Suppressor macrophage treated with lipopolysaccharide for 4 hours (primary cell): ENCODE results near the gene EHBP1L1.

Experiments
- DNase-seq: peaks from one replicate; pipeline ENCODE4 v3.0.0-alpha.2; 2020

The EHBP1L1 gene

DNA sequence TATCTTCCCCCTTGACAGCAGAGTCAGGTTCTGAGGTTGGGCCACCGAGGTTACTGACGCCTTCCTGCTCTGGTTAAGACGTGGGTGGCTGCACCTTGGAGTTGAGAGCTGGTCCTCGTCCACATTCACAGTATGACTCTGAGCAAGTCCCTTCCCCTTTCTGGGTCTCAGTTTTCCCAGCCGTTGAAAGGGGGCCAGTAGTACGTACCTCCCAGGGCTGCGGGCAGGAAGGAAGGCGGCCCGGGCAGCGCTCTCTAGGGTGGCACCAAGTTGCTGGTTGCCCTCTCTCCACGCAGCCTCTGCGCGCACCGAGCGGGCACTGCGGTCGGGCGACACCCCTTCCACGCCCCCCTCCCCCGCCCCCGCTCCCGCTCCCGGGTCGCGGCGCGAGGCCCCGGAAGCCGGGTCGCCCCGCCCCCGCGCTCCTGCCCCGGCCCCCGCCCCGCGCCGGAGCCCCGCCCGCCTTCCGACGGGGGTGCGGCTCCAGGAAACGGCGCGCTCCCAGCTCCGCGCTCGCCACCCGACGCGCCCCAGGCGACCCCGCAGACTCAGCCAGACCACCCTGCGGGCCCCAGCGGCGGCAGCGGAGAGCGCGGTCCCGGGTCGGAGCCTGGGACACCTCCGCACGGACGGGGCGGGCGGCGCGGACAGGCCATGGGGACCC is at the start of gene EHBP1L1:
Gene EHBP1L1, plus strand, starts transcription at position 486 of the 664 bp plus-strand sequence. CDS start 250 bp downstream, outside the sequence.
- peak; percentile 88 for DNase-seq

- no peak for DNase-seq
Measured at GRCh38 chr11:65526744-65527143, 49.1 kb upstream of the EHBP1L1 start.

GRCh38 chr11:65528819-65529350 is 47.0 kb upstream of the EHBP1L1 start:
- no peak for DNase-seq

- no peak for DNase-seq
Measured at GRCh38 chr11:65529475-65530156, 46.2 kb upstream of the EHBP1L1 start.

- no peak for DNase-seq
Measured at GRCh38 chr11:65530157-65530496, 45.7 kb upstream of the EHBP1L1 start.

DNA sequence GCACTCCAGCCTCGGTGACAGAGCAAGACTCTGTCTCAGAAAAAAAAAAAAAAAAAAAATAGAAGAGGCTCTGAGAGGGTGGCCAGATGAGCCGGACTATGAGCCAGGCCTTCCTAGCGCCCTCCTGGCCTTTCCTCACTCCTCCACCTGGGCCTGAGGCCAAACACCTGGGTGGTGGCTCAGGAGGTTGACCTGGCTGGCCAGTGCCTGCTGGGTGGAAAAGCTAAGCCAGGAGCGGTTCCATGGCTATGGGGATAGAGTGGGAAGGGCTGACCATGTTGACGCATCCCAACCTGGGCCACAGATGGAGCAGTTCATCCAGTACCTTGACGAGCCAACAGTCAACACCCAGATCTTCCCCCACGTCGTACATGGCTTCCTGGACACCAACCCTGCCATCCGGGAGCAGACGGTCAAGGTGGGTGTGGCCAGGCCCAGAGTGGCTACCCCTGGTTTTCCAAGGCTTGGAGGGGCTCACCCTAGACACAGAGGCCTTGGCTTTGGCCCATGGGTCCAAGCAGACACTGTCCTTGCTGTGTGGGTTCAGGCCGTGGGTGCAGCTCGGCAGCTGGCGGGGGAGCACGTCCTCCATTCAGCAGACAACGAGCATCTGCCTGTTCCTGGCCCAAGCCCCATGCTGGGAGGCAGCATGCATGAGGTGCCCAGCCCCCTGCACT is 43.3 kb upstream of the EHBP1L1 start:
- DNase-seq, result no peak

- no peak for DNase-seq
Measured at GRCh38 chr11:65535102-65535501, 40.8 kb upstream of the EHBP1L1 start.

DNA sequence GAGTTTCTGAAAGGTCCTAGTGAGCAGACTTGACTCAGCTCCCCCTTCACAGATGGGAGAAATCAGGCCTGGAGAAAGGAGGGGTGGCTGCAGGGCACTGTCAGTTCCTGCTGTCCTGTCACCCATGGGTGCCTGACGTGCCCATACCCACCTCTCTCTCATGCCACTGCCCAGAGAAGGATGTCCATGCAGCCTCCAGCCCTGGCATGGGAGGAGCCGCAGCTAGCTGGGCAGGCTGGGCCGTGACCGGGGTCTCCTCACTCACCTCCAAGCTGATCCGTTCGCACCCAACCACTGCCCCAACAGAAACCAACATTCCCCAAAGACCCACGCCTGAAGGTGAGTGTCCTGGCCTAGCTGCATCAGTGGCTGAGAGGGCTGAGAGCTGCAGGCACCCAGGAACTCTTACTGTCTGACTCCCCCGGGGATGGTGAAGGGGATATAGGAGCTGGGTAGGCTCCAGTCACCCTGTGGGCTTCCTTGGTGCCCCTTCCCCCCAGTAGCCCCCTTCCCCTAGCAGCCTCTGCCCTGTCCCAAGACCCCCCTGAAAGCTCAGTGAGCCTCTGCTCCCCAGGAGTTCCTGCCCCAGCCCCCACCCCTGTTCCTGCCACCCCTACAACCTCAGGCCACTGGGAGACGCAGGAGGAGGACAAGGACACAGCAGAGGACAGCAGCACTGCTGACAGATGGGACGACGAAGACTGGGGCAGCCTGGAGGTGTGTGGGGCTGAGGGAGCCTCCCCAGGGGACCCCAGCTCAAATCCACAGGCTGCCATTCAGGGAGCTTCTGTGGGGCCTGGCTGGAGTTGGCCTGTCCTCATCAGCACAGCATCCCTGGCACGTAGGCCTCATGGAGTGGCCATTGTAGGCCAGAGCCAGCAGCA is 39.2 kb upstream of the EHBP1L1 start:
- no peak for DNase-seq

GRCh38 chr11:65537296-65537597 is 38.6 kb upstream of the EHBP1L1 start:
- no peak for DNase-seq

DNA sequence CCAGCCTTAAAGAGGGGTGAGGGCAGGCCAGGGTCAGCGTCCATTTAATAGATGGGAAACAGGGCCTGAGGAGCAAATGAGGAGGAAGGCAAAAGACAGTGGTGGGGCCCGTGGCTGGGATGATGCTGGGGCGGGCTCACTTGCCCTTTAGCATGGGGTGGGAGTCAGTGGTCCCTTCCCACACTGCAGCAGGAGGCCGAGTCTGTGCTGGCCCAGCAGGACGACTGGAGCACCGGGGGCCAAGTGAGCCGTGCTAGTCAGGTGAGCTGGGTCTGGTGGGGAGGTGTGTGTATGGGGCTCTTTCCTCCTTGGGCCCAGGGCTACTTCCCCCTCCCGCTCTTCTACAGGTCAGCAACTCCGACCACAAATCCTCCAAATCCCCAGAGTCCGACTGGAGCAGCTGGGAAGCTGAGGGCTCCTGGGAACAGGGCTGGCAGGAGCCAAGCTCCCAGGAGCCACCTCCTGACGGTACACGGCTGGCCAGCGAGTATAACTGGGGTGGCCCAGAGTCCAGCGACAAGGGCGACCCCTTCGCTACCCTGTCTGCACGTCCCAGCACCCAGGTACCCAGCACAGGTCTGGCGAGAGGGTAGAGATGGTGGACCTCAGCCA is 38.1 kb upstream of the EHBP1L1 start:
- DNase-seq, result no peak

- no peak for DNase-seq
Measured at GRCh38 chr11:65538232-65538914, 37.5 kb upstream of the EHBP1L1 start.

- no peak for DNase-seq
Measured at GRCh38 chr11:65538915-65539743, 36.7 kb upstream of the EHBP1L1 start.

DNA sequence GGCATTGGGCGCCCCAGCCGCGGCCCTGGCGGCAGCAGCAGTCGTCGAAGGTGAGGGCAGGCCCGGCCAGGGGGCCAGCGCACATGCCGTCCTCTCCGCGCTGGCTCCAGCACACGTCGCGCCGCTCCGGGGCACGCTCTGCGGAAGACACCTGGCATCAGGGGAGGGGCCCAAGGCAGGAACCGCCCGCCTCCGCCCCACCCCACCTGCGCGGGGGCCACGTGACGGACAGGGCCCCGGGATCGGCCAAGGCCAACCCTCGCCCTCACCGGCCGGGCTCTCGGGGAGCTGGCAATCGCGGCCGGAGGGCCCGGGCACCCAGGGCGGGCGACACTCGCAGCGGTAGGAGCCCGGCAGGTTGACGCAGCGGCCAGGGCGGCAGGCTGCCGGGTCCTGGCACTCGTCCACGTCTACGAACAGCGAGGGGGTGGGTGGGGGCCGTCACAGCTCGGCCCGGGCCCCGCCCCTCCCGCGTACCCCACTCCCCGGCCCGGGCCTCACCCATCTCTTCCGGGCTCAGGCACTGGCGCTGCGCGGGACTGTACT is 36.0 kb upstream of the EHBP1L1 start:
- no peak for DNase-seq

DNA sequence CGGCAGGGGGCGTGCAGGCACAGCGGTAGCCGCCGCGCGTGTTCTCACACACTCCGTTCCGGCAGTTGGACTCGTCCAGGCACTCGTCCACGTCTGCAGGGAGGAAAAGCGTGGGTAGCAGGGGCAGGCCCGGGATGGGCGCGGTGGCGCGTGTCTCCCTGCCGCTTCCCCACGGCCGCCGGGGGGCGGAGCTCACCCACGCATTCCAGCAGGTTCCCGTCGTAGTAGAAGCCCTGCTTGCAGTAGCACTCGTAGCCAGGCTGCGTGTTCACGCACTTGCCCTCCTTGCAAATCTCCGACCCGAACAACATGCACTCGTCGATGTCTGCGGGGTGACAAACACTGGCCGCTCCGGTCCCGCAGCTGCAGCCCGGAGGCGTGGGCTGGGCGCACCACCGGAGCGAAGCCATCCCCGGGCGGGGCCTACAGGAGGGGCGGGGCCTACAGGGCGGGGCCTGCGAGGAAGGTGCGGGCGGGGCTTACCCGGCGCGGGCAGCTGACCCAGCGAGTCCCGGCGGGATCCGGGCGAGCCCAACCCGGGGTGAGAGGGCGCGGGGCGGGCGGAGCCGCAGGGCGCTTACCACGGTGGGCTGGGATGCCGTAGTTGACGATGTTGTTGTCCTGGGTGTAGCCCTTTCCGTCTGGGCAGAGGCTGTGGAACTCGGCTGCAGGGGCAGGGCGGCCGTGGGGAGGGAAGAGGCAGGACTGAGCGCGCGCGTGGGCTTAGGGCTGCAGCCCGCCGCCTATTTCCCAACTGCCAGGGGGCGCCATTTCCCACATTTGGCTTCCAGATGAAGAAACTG is 35.4 kb upstream of the EHBP1L1 start:
- peak; percentile 95 for DNase-seq

GRCh38 chr11:65541093-65541982 is 34.5 kb upstream of the EHBP1L1 start:
- no peak for DNase-seq

- no peak for DNase-seq
Measured at GRCh38 chr11:65542738-65543390, 33.0 kb upstream of the EHBP1L1 start.

DNA sequence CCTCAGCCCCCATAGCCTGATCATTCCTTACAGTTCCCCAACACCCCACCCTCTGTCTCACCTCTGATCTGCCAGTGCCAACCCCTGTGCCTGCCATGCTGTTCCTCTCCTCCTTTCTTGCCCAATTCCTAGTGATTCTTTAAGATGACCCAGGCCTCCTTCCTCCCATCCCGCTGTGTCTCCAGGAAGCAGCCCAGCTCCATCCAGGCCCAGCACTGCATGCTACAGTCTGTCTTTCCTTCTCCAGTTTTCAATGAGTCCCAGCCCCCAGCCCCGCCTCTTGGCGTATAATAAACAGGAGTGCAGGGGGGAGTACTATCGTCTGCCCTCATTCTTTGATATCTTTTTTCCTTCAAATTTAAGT is 30.0 kb upstream of the EHBP1L1 start:
- DNase-seq, result no peak

DNA sequence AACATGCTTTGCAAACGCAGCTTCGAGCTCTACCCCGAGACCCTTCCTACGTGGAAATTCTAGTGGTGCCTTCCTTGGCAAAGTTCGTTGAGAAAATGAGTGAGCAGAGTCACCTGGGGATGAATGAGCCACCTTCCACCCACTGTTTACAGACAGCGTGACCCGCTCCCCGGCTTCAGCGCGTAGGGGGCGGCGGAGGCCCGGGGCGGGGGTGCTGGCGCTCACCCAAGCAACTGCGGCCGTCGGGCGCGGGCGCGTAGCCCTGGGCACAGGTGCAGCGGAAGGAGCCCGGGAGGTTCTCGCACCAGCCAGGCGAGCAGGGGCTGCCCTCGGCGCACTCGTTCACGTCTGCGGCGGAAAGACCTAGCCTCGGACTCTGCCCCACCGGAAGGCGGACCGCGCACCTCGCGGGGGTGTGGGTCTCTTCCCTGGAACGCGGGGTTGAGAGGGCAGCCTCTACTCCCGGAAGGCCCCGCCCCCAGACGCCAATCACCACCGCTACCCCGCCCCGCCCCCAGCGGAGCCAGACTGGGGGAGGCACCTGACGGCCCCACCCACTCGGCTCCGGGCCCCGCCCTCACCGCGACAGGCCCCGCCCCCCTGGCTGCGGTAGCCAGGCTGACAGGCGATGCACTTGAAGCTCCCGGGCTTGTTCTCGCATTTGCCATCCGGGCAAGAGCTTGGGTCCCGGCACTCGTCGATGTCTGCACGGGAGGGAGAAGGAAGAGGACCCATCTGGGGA is 29.5 kb upstream of the EHBP1L1 start:
- peak; percentile 88 for DNase-seq
